Measurements from ENCODE around the gene CYBC1.

GRCh38 chr17:82407255-82407654 lies 43.3 kb downstream of the CYBC1 start:
- TF ChIP-seq CTCF (IDR thresholded peaks at IDR 0.05; ENCODE audit: low read depth, low read length, poor library complexity, severe bottlenecking) = no peak
- TF ChIP-seq EZH2phosphoT487 (IDR thresholded peaks at IDR 0.05; ENCODE audit: borderline replicate concordance, low read length) = no peak
